Endothelial cell of umbilical vein (primary cell): ENCODE results near the gene SRCAP. TPM values are rescaled to one million over a fixed set of nuclear protein-coding genes. Genes with fewer than 3 reads are reported as not detected.

Source experiments
- BruUV-seq: library from RNA; stranded (reverse); fragments of 400-500 nt; replicated peaks from 2 replicates; lab custom pipeline; 2021; lab: Mats Ljungman, UMichigan
- CTCF ChIA-PET: fragments of 300-600, 350-600 bp; sonication (Branson Sonifier 250); formaldehyde crosslinking; loops from one replicate; lab custom pipeline; 2021; ENCODE audit warnings: antibody characterized with exemption, inconsistent platforms; lab: Charles Lee
- POLR2A ChIA-PET: fragments of 300-600, 350-600 bp; sonication (Branson Sonifier 250); formaldehyde crosslinking; loops from one replicate; lab custom pipeline; 2021; ENCODE audit warnings: antibody characterized with exemption, inconsistent platforms; lab: Charles Lee
- DNase-seq: peaks from one replicate; pipeline ENCODE4 v3.0.0-alpha.2; 2011; ENCODE audit warnings: low read depth, low spot score
- FAIRE-seq: peaks from 2 replicates; lab custom pipeline; 2011; peaks lifted over from hg19 to GRCh38; lab: Jason Lieb, UNC
- H2AFZ ChIP-seq: 2 replicates; pipeline ENCODE4 v1.6.0; 2012; ENCODE audit warnings: low read depth, low read length, control low read depth, inconsistent platforms
- H3K27ac ChIP-seq: 2 replicates; pipeline ENCODE4 v1.5.1; 2011; ENCODE audit warnings: low read depth, mild to moderate bottlenecking, control low read depth, low read length, moderate library complexity; ENCODE audit not compliant: insufficient read depth
- H3K27me3 ChIP-seq, 2 experiments: 2 replicates each; pipeline versions ENCODE4 v1.6.0 to v1.6.1; 2011; ENCODE audit warnings: low read length in 2 of 2, mixed read lengths in 1 of 2; ENCODE audit not compliant: control insufficient read depth in 2 of 2, insufficient read depth in 2 of 2
- H3K36me3 ChIP-seq, 2 experiments: 2 replicates in 1 of 2; 3 replicates in 1 of 2; pipeline ENCODE4 v1.5.1; 2011; ENCODE audit warnings: low read length in 2 of 2, mild to moderate bottlenecking in 1 of 2, moderate library complexity in 1 of 2; ENCODE audit not compliant: control insufficient read depth in 2 of 2, insufficient read depth in 2 of 2; ENCODE audit errors: extremely low read depth in 1 of 2
- H3K4me1 ChIP-seq: 3 replicates; pipeline ENCODE4 v1.5.1; 2011; ENCODE audit warnings: mild to moderate bottlenecking, low read length; ENCODE audit not compliant: control insufficient read depth, insufficient read depth; ENCODE audit errors: extremely low read depth
- H3K4me2 ChIP-seq: 2 replicates; pipeline ENCODE4 v1.6.1; 2011; ENCODE audit warnings: low read length, control low read depth, mixed read lengths; ENCODE audit not compliant: insufficient read depth
- H3K4me3 ChIP-seq, 3 experiments: fragments of 200-600 bp in 1 of 3; sonication (generic), shearing (Covaris generic) in 1 of 3; replicated peaks in 1 of 3; 2 replicates each; pipeline ENCODE4 v1.5.1; 2011 to 2016; ENCODE audit warnings: control low read depth in 3 of 3, low read length in 3 of 3, mild to moderate bottlenecking in 2 of 3, inconsistent platforms in 1 of 3, low read depth in 1 of 3, moderate library complexity in 1 of 3; ENCODE audit not compliant: insufficient read depth in 1 of 3
- H3K79me2 ChIP-seq: 2 replicates; pipeline ENCODE4 v1.6.0; 2012; ENCODE audit warnings: low read length, inconsistent platforms; ENCODE audit not compliant: control insufficient read depth, insufficient read depth
- H3K9ac ChIP-seq: replicated peaks from 2 replicates; pipeline ENCODE3; 2011; ENCODE audit warnings: low read length, control low read depth; ENCODE audit not compliant: insufficient read depth; ENCODE audit errors: extremely low read depth
- H3K9me1 ChIP-seq: replicated peaks from 3 replicates; pipeline ENCODE4 v1.6.0; 2011; ENCODE audit warnings: mild to moderate bottlenecking, low read length; ENCODE audit not compliant: control insufficient read depth, insufficient read depth; ENCODE audit errors: extremely low read depth
- H3K9me3 ChIP-seq: replicated peaks from 2 replicates; pipeline ENCODE4 v1.5.1; 2012; ENCODE audit warnings: low read length, inconsistent platforms; ENCODE audit not compliant: control insufficient read depth, insufficient read depth
- H4K20me1 ChIP-seq: replicated peaks from 2 replicates; pipeline ENCODE3; 2011; ENCODE audit warnings: mild to moderate bottlenecking, low read length; ENCODE audit not compliant: control insufficient read depth, insufficient read depth; ENCODE audit errors: extremely low read depth
- EZH2 ChIP-seq: IDR thresholded peaks from 2 replicates; pipeline ENCODE4 v1.6.1; 2012; ENCODE audit warnings: borderline replicate concordance, low read depth, mild to moderate bottlenecking, moderate library complexity, low read length, inconsistent platforms; ENCODE audit not compliant: severe bottlenecking
- FOS ChIP-seq: IDR thresholded peaks from 2 replicates; pipeline ENCODE4 v1.6.1; 2011; ENCODE audit warnings: mild to moderate bottlenecking, low read length, moderate library complexity, borderline replicate concordance; ENCODE audit not compliant: insufficient read depth
- GATA2 ChIP-seq: IDR thresholded peaks from 2 replicates; pipeline ENCODE4 v1.7.0; 2011; ENCODE audit warnings: low read depth, mild to moderate bottlenecking, moderate library complexity, mixed read lengths, low read length; ENCODE audit not compliant: insufficient read length, insufficient read depth
- JUN ChIP-seq: IDR thresholded peaks from 2 replicates; pipeline ENCODE4 v1.6.1; 2011; ENCODE audit warnings: borderline replicate concordance, low read depth; ENCODE audit not compliant: insufficient read length, insufficient read depth
- MYC ChIP-seq: IDR thresholded peaks from one replicate; pipeline ENCODE4 v1.6.1; 2011; ENCODE audit warnings: mild to moderate bottlenecking, low read depth, low read length
- POLR2A ChIP-seq: IDR thresholded peaks from 2 replicates; pipeline ENCODE4 v1.6.1; 2012; ENCODE audit warnings: low read depth, mild to moderate bottlenecking, control low read depth, low read length
- POLR2AphosphoS5 ChIP-seq: IDR thresholded peaks from 2 replicates; pipeline ENCODE4 v1.6.1; 2012; ENCODE audit warnings: low read depth, mild to moderate bottlenecking, control low read depth, low read length, moderate library complexity; ENCODE audit not compliant: insufficient read depth
- dilution Hi-C: fragments of 300-500 bp; cut with MboI; formaldehyde crosslinking; loops from one replicate; pipeline ENCODE4 v1.15.0; 2019; ENCODE audit warnings: low sequenced_read_pairs; ENCODE audit not compliant: extremely low pct_ligation_motif_present
- intact Hi-C: fragments of 100-400 bp; cut with micrococcal nuclease; formaldehyde crosslinking; loops from one replicate; pipeline ENCODE4 v1.10.0; 2022
- polyA plus RNA-seq, 4 experiments: library from polyadenylated mRNA; depleted of rRNA in 3 of 4; stranded (reverse) in 3 of 4; unstranded in 1 of 4; fragments of >200 nt; gene quantifications; 2 replicates each; pipeline versions ENCODE4 v1.2.1 to v1.2.3, GENCODE V29; 2011 to 2012; ENCODE audit warnings: missing spikeins in 1 of 4
- total RNA-seq: library from RNA; stranded (reverse); gene quantifications from 2 replicates; pipeline ENCODE4 v1.2.3, GENCODE V29; 2021
- TF ChIP-seq, protein P1 (sequence below), 2 donors: IDR thresholded peaks; 1 replicate in 1 of 2; 2 replicates in 1 of 2; pipeline ENCODE4 v1.5.1; 2011; ENCODE audit warnings: low read length in 2 of 2, mild to moderate bottlenecking in 2 of 2, moderate library complexity in 2 of 2, control low read depth in 1 of 2, inconsistent platforms in 1 of 2, low read depth in 1 of 2; ENCODE audit not compliant: insufficient read depth in 1 of 2; ENCODE audit errors: extremely low read depth in 1 of 2
- TF ChIP-seq, protein P2 (sequence below): IDR thresholded peaks from 2 replicates; pipeline ENCODE4 v1.6.1; 2011; ENCODE audit not compliant: insufficient read depth, insufficient read length

The SRCAP gene
- total and polyA plus RNA-seq, 2 donors (not counting 3 experiments of a cell fraction or from before 2014, with no cell fraction given) = 11.0 to 77.7 TPM

DNA sequence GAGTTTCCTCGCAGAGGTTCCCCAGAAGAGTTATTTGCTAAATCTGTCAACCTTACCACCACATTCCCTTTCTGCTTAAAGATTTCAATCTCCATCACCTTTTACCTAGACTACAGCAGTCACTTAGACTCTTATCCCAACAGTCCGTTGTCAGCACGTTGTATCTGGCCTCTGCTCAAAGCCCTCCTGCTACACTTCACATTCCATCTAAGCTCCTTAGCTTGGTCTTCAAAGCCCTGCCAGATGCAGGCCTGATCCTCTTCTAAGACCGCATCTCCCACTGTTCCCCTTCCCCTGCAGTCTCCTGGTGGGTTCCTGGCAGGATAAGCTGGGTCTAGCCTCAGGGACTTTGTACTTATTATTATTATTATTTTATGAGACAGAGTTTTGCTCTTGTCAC lies 10.3 kb upstream of the SRCAP start:
- ChIA-PET CTCF (interaction anchor here (1.3 kb wide), 1 partner anchor 10 kb away, joined by 3 read pairs; no protein-coding TSS in a partner anchor), POLR2A (no interaction called here)
- Histone ChIP-seq H3K79me2 (no peaks in the 10 kb centered on the region), H3K4me1 (no peaks in the 10 kb centered on the region), H3K9me3 (no peaks in the 10 kb centered on the region), H3K9ac (no peak overlapping the region), H3K9me1 (no peaks in the 10 kb centered on the region), H3K36me3 (no peaks in the 10 kb centered on the region), H4K20me1 (no peaks in the 10 kb centered on the region), H3K27ac (no peak overlapping the region), H3K27me3 (peaks cover 0 to 3% of the 10 kb centered on the region in 2 experiments), H2AFZ (no peak overlapping the region), H3K4me2 (no peak overlapping the region), H3K4me3 (no peak overlapping the region)
- TF ChIP-seq GATA2 = no peak
- no peak for TF ChIP-seq EZH2
- TF ChIP-seq MYC = no peak
- TF ChIP-seq, protein P1, sequence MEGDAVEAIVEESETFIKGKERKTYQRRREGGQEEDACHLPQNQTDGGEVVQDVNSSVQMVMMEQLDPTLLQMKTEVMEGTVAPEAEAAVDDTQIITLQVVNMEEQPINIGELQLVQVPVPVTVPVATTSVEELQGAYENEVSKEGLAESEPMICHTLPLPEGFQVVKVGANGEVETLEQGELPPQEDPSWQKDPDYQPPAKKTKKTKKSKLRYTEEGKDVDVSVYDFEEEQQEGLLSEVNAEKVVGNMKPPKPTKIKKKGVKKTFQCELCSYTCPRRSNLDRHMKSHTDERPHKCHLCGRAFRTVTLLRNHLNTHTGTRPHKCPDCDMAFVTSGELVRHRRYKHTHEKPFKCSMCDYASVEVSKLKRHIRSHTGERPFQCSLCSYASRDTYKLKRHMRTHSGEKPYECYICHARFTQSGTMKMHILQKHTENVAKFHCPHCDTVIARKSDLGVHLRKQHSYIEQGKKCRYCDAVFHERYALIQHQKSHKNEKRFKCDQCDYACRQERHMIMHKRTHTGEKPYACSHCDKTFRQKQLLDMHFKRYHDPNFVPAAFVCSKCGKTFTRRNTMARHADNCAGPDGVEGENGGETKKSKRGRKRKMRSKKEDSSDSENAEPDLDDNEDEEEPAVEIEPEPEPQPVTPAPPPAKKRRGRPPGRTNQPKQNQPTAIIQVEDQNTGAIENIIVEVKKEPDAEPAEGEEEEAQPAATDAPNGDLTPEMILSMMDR (IDR thresholded peaks at IDR 0.05; ENCODE audit: extremely low read depth in 1 of 2, insufficient read depth in 1 of 2, low read depth in 1 of 2, low read length in 2 of 2) = no peak
- no peak for TF ChIP-seq JUN
- no peak for TF ChIP-seq POLR2A
- TF ChIP-seq, protein P2, sequence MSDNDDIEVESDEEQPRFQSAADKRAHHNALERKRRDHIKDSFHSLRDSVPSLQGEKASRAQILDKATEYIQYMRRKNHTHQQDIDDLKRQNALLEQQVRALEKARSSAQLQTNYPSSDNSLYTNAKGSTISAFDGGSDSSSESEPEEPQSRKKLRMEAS = no peak
- no peak for TF ChIP-seq FOS
- no peak for TF ChIP-seq POLR2AphosphoS5
- BruUV-seq = no TSS peak
- dilution Hi-C loops = no loop called here
- DNase-seq = no peak
- no peak for FAIRE-seq
- intact Hi-C loops = no loop called here
